WTC11 (cell line): ENCODE measurements around the gene SMARCB1. TPM values are rescaled to one million over a fixed set of nuclear protein-coding genes. Genes with fewer than 3 reads are reported as not detected.

ENCODE experiments used
- ATAC-seq: fragments of 200-7000 bp; cut with Tn5 transposase; 2 replicates; pipeline ENCODE4 v1.10.0; 2021; ENCODE audit warnings: mild to moderate bottlenecking, moderate library complexity
- CTCF ChIA-PET: fragments of 300-600 bp; sonication (Branson Sonifier 250); formaldehyde crosslinking; loops from one replicate; lab custom pipeline; 2021; ENCODE audit warnings: antibody characterized with exemption; lab: Charles Lee
- POLR2A ChIA-PET: fragments of 350-600 bp; sonication (Branson Sonifier 250); formaldehyde crosslinking; loops from one replicate; lab custom pipeline; 2021; ENCODE audit warnings: antibody characterized with exemption; lab: Charles Lee
- DNase-seq: peaks from one replicate; pipeline ENCODE4 v3.0.0; 2021; ENCODE audit warnings: low spot score
- H3K27ac Mint-ChIP-seq: 2 replicates; pipeline ENCODE4 v1.8.0; 2021; ENCODE audit warnings: mixed read lengths
- H3K27me3 Mint-ChIP-seq: 2 replicates; pipeline ENCODE4 v1.8.0; 2021; ENCODE audit warnings: low read depth, mild to moderate bottlenecking, moderate library complexity, mixed read lengths
- H3K36me3 Mint-ChIP-seq: 2 replicates; pipeline ENCODE4 v1.8.0; 2021; ENCODE audit warnings: mixed read lengths
- H3K4me1 Mint-ChIP-seq: 2 replicates; pipeline ENCODE4 v1.8.0; 2022; ENCODE audit warnings: mixed read lengths
- H3K4me3 Mint-ChIP-seq: 2 replicates; pipeline ENCODE4 v1.8.0; 2021; ENCODE audit warnings: mild to moderate bottlenecking, moderate library complexity, mixed read lengths
- H3K9me3 Mint-ChIP-seq: 2 replicates; pipeline ENCODE4 v1.8.0; 2021; ENCODE audit warnings: mixed read lengths
- AFF4 ChIP-seq: sonication (generic); formaldehyde crosslinking; IDR thresholded peaks from 2 replicates; pipeline ENCODE4 v1.8.1; 2023; ENCODE audit warnings: mild to moderate bottlenecking, missing genetic modification reagents, borderline replicate concordance
- ATF1 ChIP-seq: sonication (generic); formaldehyde crosslinking; IDR thresholded peaks from 2 replicates; pipeline ENCODE4 v1.8.1; 2023; ENCODE audit warnings: mild to moderate bottlenecking, moderate library complexity, missing genetic modification reagents
- CREB1 ChIP-seq: sonication (generic); formaldehyde crosslinking; IDR thresholded peaks from 2 replicates; pipeline ENCODE4 v1.8.0; 2023; ENCODE audit warnings: mild to moderate bottlenecking, missing genetic modification reagents
- CREM ChIP-seq: sonication (generic); formaldehyde crosslinking; IDR thresholded peaks from 2 replicates; pipeline ENCODE4 v1.8.1; 2022; ENCODE audit warnings: mild to moderate bottlenecking, missing genetic modification reagents, moderate library complexity
- ERG ChIP-seq: fragments of 250-450 bp; sonication (Bioruptor Pico); IDR thresholded peaks from 2 replicates; pipeline ENCODE4 v1.8.0; 2021; ENCODE audit warnings: mild to moderate bottlenecking
- IRF2 ChIP-seq: sonication (generic); formaldehyde crosslinking; IDR thresholded peaks from 2 replicates; pipeline ENCODE4 v1.8.0; 2022; ENCODE audit warnings: low read depth, missing genetic modification reagents, borderline replicate concordance
- MXD4 ChIP-seq: fragments of 250-450 bp; sonication (Bioruptor Pico); IDR thresholded peaks from 2 replicates; pipeline ENCODE4 v1.8.0; 2021; ENCODE audit warnings: mild to moderate bottlenecking, moderate library complexity, borderline replicate concordance
- MYBL2 ChIP-seq: sonication (generic); formaldehyde crosslinking; IDR thresholded peaks from 2 replicates; pipeline ENCODE4 v1.8.1; 2023; ENCODE audit warnings: mild to moderate bottlenecking, moderate library complexity, missing genetic modification reagents
- PRDM15 ChIP-seq: sonication (generic); formaldehyde crosslinking; IDR thresholded peaks from 2 replicates; pipeline ENCODE4 v1.8.0; 2022; ENCODE audit warnings: missing genetic modification reagents
- PRRX2 ChIP-seq: fragments of 250-450 bp; sonication (Bioruptor Pico); IDR thresholded peaks from 2 replicates; pipeline ENCODE4 v1.8.0; 2021; ENCODE audit warnings: mild to moderate bottlenecking
- RORB ChIP-seq: fragments of 250-450 bp; sonication (Bioruptor Pico); IDR thresholded peaks from 2 replicates; pipeline ENCODE4 v1.9.0; 2021; ENCODE audit warnings: mild to moderate bottlenecking
- SOX15 ChIP-seq: fragments of 250-450 bp; sonication (Bioruptor Pico); IDR thresholded peaks from 2 replicates; pipeline ENCODE4 v1.9.0; 2021; ENCODE audit warnings: mild to moderate bottlenecking
- SP1 ChIP-seq: sonication (generic); formaldehyde crosslinking; conservative IDR thresholded peaks from 2 replicates; pipeline ENCODE4 v1.8.1; 2022; ENCODE audit warnings: missing genetic modification reagents
- ZBTB21 ChIP-seq: sonication (generic); formaldehyde crosslinking; IDR thresholded peaks from 2 replicates; pipeline ENCODE4 v1.8.1; 2023; ENCODE audit warnings: mild to moderate bottlenecking, missing genetic modification reagents, borderline replicate concordance
- ZNF317 ChIP-seq: sonication (generic); formaldehyde crosslinking; IDR thresholded peaks from 2 replicates; pipeline ENCODE4 v1.8.1; 2023; ENCODE audit warnings: low read depth, mild to moderate bottlenecking, moderate library complexity, missing genetic modification reagents, borderline replicate concordance
- ZNF416 ChIP-seq: fragments of 250-450 bp; sonication (Bioruptor Pico); IDR thresholded peaks from 2 replicates; pipeline ENCODE4 v1.9.0; 2021; ENCODE audit warnings: mild to moderate bottlenecking, inconsistent platforms
- ZNF423 ChIP-seq: fragments of 250-450 bp; sonication (Bioruptor Pico); IDR thresholded peaks from 2 replicates; pipeline ENCODE4 v2.1.2; 2022; ENCODE audit warnings: mild to moderate bottlenecking, moderate library complexity
- ZSCAN18 ChIP-seq: fragments of 250-450 bp; sonication (Bioruptor Pico); IDR thresholded peaks from 2 replicates; pipeline ENCODE4 v2.1.2; 2022; ENCODE audit warnings: mild to moderate bottlenecking, moderate library complexity
- total RNA-seq: library from RNA; stranded (reverse); gene quantifications from 3 replicates; pipeline ENCODE4 v1.2.3, GENCODE V29; 2021
- TF ChIP-seq, protein P1 (sequence below): fragments of 250-450 bp; sonication (Bioruptor Pico); IDR thresholded peaks from 2 replicates; pipeline ENCODE4 v1.9.0; 2021; ENCODE audit warnings: mild to moderate bottlenecking

SMARCB1 gene
- total RNA-seq, 1 experiment from 2014 or later, result 135 TPM

- ATAC-seq, result no peak
- TF ChIP-seq ERG (no peak), PRRX2 (CRISPR knock-in tag) (no peak), AFF4 (CRISPR knock-in tag) (no peak), CREB1 (CRISPR knock-in tag) (no peak)
- H3K9me3 Mint-ChIP-seq, result no peaks in the 10 kb centered on the region
- DNase-seq, result no peak
- no peak overlapping the region for H3K4me3 Mint-ChIP-seq
- H3K27ac Mint-ChIP-seq, result no peak overlapping the region
- H3K36me3 Mint-ChIP-seq, result 0 out of 2 replicates have a peak, but pooled peaks cover 2% of the 10 kb centered on the region
- H3K4me1 Mint-ChIP-seq, result peaks cover 23% of the 10 kb centered on the region
- H3K27me3 Mint-ChIP-seq, result no peaks in the 10 kb centered on the region; the same call in 1 of the 2 replicates
- ChIA-PET POLR2A (no interaction called here), CTCF (no interaction called here)
These were observed 2.5 kb upstream of the SMARCB1 start for GRCh38 chr22:23784215-23784732.

- no peak for DNase-seq
- ATAC-seq, result no peak
- ChIA-PET CTCF (interaction anchor here (0.6 to 1.7 kb wide), 6 partner anchors 9 to 63 kb away, joined by 3 to 5 read pairs (median 3); partner anchors contain the start of genes CHCHD10 and MMP11), POLR2A (interaction anchor here (1.0 kb wide), 1 partner anchor 17 kb away, joined by 3 read pairs; no protein-coding TSS in a partner anchor)
- Mint-ChIP-seq H3K27ac (peak overlapping the region; percentile 98), H3K9me3 (no peaks in the 10 kb centered on the region), H3K36me3 (peaks cover 9% of the 10 kb centered on the region; the same call in 1 of the 2 replicates), H3K27me3 (no peaks in the 10 kb centered on the region), H3K4me3 (peak overlapping the region; percentile 89), H3K4me1 (peaks cover 30% of the 10 kb centered on the region)
- no peak for TF ChIP-seq IRF2
- TF ChIP-seq RORB (CRISPR knock-in tag), result no peak
- TF ChIP-seq ZNF423 (CRISPR knock-in tag), result no peak
- no peak for TF ChIP-seq ZSCAN18 (CRISPR knock-in tag)
- no peak for TF ChIP-seq SP1 (CRISPR knock-in tag)
- TF ChIP-seq ZBTB21 (CRISPR knock-in tag), result no peak
- TF ChIP-seq ZNF317, result no peak
- no peak for TF ChIP-seq SOX15 (CRISPR knock-in tag)
- TF ChIP-seq CREM, result no peak
- no peak for TF ChIP-seq PRDM15
- TF ChIP-seq, protein P1, sequence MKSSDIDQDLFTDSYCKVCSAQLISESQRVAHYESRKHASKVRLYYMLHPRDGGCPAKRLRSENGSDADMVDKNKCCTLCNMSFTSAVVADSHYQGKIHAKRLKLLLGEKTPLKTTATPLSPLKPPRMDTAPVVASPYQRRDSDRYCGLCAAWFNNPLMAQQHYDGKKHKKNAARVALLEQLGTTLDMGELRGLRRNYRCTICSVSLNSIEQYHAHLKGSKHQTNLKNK, result no peak
- no peak for TF ChIP-seq ATF1 (CRISPR knock-in tag)
- TF ChIP-seq MXD4, result no peak
- no peak for TF ChIP-seq MYBL2 (CRISPR knock-in tag)
- no peak for TF ChIP-seq ZNF416 (CRISPR knock-in tag)
These were observed 480 bp upstream of the SMARCB1 start for GRCh38 chr22:23786261-23786710.
